Renal pelvis (tissue), 4 donors: ENCODE data around the gene PHPT1. TPM values are rescaled to one million over a fixed set of nuclear protein-coding genes. Genes with fewer than 3 reads are reported as not detected.
"Not testable (repeated sequence)": the region's sequence is repeated elsewhere in the genome, so short reads cannot be mapped to it uniquely, and the experiment has no call there.

ENCODE experiments used
- DNase-seq: peaks from one replicate; pipeline ENCODE4 v3.0.0-alpha.2; 2013
- polyA plus RNA-seq, 3 donors: library from polyadenylated mRNA; unstranded; fragments of 120-200 nt; gene quantifications; one replicate each; pipeline ENCODE4 v1.2.1, GENCODE V29; 2013; ENCODE audit not compliant: insufficient read length in 3 of 3

PHPT1 gene
- polyA plus RNA-seq, 3 donors = 82.5 to 120 (median 115) TPM

DNA sequence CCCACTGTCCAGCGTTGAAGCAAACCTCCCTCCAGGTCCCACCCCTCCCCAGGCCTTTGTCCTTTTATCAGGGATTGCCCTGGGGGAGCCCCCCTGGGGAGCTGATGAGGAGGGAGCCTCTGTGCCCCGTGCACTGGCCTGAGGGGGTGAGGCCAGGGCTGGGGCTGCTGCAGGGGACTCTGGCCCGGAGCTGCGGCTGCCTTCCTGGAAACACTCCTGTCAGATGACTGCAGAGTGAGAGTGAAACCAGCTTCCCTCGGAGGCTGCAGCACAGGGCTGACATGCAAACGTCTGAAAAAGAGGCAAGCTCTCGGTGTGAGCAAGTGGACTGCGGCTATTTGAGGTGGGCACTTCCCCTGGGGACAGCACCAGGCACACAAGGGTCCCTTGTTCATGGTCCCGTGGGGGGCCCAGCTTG is 32.5 kb downstream of the PHPT1 start:
- DNase-seq = no peak

- no peak for DNase-seq
Observed at GRCh38 chr9:136882109-136882946, 33.1 kb downstream of the PHPT1 start.

DNA sequence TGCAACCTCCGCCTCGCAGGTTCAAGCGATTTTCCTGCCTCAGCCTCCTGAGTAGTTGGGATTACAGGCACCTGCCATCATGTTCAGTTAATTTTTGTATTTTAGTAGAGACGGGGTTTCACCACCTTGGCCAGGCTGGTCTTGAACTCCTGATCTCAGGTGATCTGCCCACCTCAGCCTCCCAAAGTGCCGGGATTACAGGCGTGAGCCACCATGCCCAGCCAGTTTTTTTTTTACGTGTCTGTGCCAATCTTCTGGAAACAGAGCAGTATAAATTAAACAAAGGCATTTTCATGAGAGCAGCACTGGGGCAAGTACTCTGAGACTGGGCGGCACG is 33.7 kb downstream of the PHPT1 start:
- not testable (repeated sequence) for DNase-seq

- DNase-seq = not testable (repeated sequence)
Observed at GRCh38 chr9:136883670-136884069, 34.5 kb downstream of the PHPT1 start.

DNA sequence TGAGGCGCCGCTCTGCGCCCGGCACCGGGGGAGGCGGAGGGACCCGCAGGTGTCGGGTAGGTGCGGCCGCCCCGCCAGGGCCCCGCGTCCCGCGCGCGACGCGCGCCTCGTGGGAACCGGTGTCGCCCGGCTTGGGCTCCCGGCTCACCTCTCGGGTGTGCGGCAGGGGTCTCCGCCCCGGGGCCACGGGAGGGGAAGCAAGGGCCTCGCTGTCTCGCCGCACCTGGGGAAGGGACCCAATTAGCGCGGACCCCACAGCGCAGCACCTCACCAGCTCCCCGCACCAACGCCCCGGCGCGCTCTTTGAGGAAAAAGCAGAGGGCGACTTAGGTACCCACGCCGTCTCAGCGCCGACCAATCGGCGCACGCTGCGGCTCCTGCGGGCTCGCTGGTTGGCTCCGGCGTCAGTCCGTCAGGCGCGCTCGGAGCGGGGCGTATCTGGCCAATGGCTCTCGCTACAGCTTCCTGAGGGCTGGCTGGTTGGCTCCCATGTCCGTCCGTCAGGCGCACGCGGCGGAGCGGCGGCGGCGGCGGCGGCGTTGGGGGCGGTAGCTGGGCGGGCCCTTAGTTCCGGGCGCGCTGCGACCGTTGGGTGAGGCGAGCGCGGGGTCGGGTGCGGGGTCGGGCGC is 36.9 kb downstream of the PHPT1 start, which contains the start of gene TRAF2:
TRAF2 (plus strand) TSS at position 567 of the 629 bp plus-strand sequence. CDS start 12,225 bp downstream, outside the sequence.
- DNase-seq = peak; percentile 98

DNA sequence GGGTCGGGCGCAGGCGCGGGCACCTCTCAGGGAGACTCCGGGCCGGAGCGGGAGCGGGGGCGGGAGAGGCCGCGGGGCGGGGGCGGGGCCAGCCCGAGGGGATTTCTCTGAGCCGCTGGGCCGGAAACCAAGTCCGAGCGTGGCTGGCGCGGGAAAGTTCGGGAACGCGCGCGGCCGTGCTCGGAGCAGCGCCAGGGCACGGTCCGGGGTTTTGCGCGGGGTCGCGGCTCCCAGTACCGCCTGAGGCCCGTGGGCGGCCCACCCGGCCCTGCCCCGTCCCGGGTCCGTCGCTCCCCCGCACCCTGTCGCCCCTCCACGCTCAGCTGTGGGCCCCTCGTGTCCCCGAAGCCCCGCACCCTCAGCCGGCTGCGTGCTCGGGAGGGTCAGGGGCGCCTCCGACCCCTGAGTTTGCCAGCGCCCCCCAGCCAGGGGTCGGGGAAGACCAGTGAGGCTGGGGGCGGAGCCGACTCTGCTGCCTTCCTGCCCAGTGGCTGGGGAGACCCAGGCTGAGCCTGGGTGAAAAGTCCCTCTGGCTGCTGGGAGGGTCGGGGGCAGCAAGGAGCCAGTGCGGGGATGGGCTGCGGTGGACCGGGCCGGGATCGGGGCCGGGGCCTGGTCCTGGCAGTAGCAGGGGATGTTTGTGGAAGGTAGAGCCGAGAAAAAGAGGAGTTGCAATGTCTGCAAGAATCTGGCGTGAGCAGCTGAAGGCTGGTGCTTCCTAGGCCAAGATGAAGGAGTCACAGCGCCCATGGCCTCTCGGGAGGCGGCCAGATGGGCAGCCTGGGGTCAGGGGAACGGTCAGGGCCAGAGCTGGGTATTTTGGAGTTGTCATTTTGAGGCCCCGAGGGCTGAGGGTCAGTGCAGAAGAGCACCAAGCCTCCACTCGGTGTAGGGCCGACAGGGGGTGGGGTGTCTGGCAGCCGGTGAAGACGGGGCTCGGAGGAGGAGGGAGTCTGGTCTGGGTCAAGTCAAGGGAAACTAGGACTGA is 37.7 kb downstream of the PHPT1 start:
- DNase-seq = peak; percentile 26

DNA sequence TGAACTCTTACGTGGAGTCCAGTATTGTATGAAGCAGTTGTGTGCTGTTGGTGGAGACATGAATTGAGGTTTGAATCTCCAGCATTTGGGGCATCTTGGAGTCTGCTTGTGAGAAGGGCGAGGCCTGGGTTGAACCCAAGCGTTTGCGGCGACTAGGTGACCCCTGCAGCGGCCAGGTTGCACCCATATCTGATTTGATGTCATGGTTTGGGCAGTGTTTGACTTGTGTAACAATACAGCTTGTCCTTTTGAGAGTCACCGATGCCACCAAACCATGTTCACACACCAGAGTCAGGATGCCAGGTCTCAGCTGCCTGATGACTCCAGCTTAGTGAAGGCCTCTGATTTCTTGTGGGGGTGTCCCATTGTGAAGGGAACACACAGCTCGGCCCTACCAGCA is 39.2 kb downstream of the PHPT1 start:
- no peak for DNase-seq

- DNase-seq = no peak
Observed at GRCh38 chr9:136889858-136890257, 40.6 kb downstream of the PHPT1 start.

- no peak for DNase-seq
Observed at GRCh38 chr9:136890661-136891060, 41.5 kb downstream of the PHPT1 start.

GRCh38 chr9:136896027-136896426 is 46.8 kb downstream of the PHPT1 start:
- no peak for DNase-seq

DNA sequence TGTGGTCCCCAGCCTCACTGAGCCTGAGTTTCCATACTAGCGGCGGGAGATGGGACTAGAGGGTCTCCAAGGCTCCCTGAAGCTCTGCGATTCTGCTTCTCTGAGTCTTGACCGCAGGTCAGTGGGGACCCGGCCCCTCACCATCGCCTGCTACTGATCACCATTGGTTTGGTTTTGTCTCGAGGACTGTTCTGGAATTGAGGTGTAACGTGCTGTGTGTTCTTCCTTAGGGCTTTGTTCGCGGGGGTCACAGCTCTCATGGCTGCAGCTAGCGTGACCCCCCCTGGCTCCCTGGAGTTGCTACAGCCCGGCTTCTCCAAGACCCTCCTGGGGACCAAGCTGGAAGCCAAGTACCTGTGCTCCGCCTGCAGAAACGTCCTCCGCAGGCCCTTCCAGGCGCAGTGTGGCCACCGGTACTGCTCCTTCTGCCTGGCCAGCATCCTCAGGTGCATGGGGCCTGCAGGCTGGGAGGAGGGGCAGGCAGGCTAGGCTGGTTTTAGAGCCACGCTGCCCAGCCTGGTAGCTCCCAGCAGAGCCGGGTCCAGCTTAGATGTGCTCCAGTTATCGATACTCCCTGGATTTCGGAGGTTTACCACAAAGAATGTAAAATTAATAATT is 49.4 kb downstream of the PHPT1 start:
- DNase-seq = no peak

DNA sequence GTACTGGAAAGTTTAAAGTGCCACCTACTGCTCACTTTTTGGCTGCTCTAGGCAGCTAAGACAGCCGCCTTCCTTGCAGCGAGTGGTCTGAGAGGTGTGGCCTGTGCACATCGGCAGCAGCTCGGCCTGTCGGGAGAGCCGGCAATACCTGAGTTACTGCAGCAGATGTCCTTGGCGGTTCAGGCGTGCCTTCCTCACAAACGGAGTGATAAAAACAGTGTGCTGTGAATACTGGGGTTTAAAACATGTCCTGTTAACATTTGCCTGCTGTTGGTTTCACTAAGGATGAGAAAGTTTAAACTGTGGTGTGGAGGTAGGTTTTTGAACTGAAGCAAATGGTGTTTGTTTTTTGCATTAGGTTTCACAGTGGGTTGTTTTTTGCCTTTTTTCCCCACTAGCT is 50.0 kb downstream of the PHPT1 start:
- no peak for DNase-seq

DNA sequence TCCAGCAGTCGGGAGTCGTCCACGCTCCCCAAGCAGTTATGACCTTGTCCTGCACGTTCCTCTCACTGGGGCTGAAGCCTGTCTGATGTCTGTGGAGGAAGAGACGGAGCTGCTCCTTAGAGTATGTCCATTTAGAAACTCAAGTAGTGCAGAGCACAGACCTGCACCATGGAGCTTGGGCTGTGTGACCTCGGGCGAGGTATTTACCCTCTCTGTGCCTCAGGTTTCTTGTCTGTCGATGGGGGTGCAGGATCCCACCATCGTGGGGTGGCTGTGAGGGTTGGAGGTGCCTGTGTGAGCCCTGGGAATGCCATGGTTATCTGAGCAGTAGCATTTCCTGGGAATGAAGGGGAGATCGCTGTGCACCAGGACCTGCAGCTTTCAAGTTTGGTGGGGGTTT is 51.3 kb downstream of the PHPT1 start:
- DNase-seq = no peak

Other genes starting within 250 kb of the PHPT1 start
- gene EGFL7, start 186.5 kb upstream of the PHPT1 start, polyA plus RNA-seq = 10 to 100 TPM; 60.9 to 86.3 (median 86.0) TPM
- 10 to 100 TPM; 51.5 to 61.0 (median 59.4) TPM for gene AGPAT2, start 162.0 kb upstream of the PHPT1 start, polyA plus RNA-seq
- gene DIPK1B, start 136.8 kb upstream of the PHPT1 start, polyA plus RNA-seq = 10 to 100 TPM; 34.3 to 48.4 (median 48.0) TPM
- 1 to 10 TPM; 1.3 to 2.8 (median 2.4) TPM for gene LCN10, start 106.5 kb upstream of the PHPT1 start, polyA plus RNA-seq
- not detected for gene LCN6, start 100.9 kb upstream of the PHPT1 start, polyA plus RNA-seq
- gene LCN8, start 91.2 kb upstream of the PHPT1 start, polyA plus RNA-seq = under 1 TPM in 2 of 3 donors, not detected in 1; 0.06 to 0.25 TPM
- gene LCN15, start 84.9 kb upstream of the PHPT1 start, polyA plus RNA-seq = under 1 TPM; 0.06 to 0.21 (median 0.15) TPM
- gene TMEM141, start 58.1 kb upstream of the PHPT1 start, polyA plus RNA-seq = 10 to 100 TPM; 77.3 to 83.8 (median 78.0) TPM
- gene CCDC183, start 53.1 kb upstream of the PHPT1 start, polyA plus RNA-seq = 1 to 10 TPM; 5.7 to 7.6 (median 7.2) TPM
- gene RABL6, start 41.5 kb upstream of the PHPT1 start, polyA plus RNA-seq = 10 to 100 TPM; 66.7 to 81.4 (median 78.7) TPM
- 1 to 10 TPM; 1.5 to 1.7 (median 1.6) TPM for gene AJM1, start 6.9 kb upstream of the PHPT1 start, polyA plus RNA-seq
- 10 to 100 TPM in 1 of 3 donors, 1 to 10 TPM in 2; 9.5 to 11.6 (median 10.0) TPM for gene MAMDC4, start 2.9 kb downstream of the PHPT1 start, polyA plus RNA-seq
- gene EDF1, start 16.9 kb downstream of the PHPT1 start, polyA plus RNA-seq = 100 to 1,000 TPM; 342 to 449 (median 388) TPM
- 10 to 100 TPM; 15.3 to 17.4 (median 16.4) TPM for gene TRAF2, start 37.1 kb downstream of the PHPT1 start, polyA plus RNA-seq
- 10 to 100 TPM; 48.7 to 65.9 (median 64.8) TPM for gene FBXW5, start 95.3 kb downstream of the PHPT1 start, polyA plus RNA-seq
- 1 to 10 TPM in 2 of 3 donors, under 1 TPM in 1; 0.83 to 1.3 (median 1.2) TPM for gene C8G, start 95.8 kb downstream of the PHPT1 start, polyA plus RNA-seq
- gene LCN12, start 102.9 kb downstream of the PHPT1 start, polyA plus RNA-seq = 10 to 100 TPM; 23.7 to 39.5 (median 37.3) TPM
- 10 to 100 TPM; 52.6 to 87.9 (median 87.8) TPM for gene PTGDS, start 128.1 kb downstream of the PHPT1 start, polyA plus RNA-seq
- gene LCNL1, start 133.6 kb downstream of the PHPT1 start, polyA plus RNA-seq = under 1 TPM; 0.18 to 0.38 (median 0.36) TPM
- 10 to 100 TPM; 33.4 to 40.8 (median 40.4) TPM for gene PAXX, start 143.0 kb downstream of the PHPT1 start, polyA plus RNA-seq
- under 1 TPM; 0.29 to 0.57 (median 0.47) TPM for gene CLIC3, start 147.2 kb downstream of the PHPT1 start, polyA plus RNA-seq
- gene ABCA2, start 178.8 kb downstream of the PHPT1 start, polyA plus RNA-seq = 10 to 100 TPM; 56.6 to 68.7 (median 63.6) TPM
- gene FUT7, start 182.7 kb downstream of the PHPT1 start, polyA plus RNA-seq = under 1 TPM in 1 of 3 donors, not detected in 2; 0.18 TPM
- gene NPDC1, start 196.8 kb downstream of the PHPT1 start, polyA plus RNA-seq = 10 to 100 TPM; 28.3 to 38.5 (median 32.0) TPM
- gene ENTPD2, start 204.7 kb downstream of the PHPT1 start, polyA plus RNA-seq = 1 to 10 TPM; 5.5 to 7.4 (median 7.3) TPM
- 10 to 100 TPM in 1 of 3 donors, 1 to 10 TPM in 2; 8.0 to 10.4 (median 10.0) TPM for gene SAPCD2, start 221.1 kb downstream of the PHPT1 start, polyA plus RNA-seq
- 1 to 10 TPM; 5.4 to 8.6 (median 6.3) TPM for gene UAP1L1, start 228.1 kb downstream of the PHPT1 start, polyA plus RNA-seq
- gene MAN1B1, start 237.6 kb downstream of the PHPT1 start, polyA plus RNA-seq = 10 to 100 TPM; 56.7 to 71.5 (median 64.7) TPM